ENCODE measurements around the gene PPP1R3C. TPM values are rescaled to one million over a fixed set of nuclear protein-coding genes. Genes with fewer than 3 reads are reported as not detected.

Gene PPP1R3C
- total RNA-seq, 1 donor from 2014 or later: 37.9 TPM

GRCh38 chr10:91630625-91631024 is 2.2 kb downstream of the PPP1R3C start:
- DNase-seq (ENCODE audit: low spot score in 2 of 2) (no peak), FAIRE-seq (no peak)

GRCh38 chr10:91629715-91630549 is 2.9 kb downstream of the PPP1R3C start:
- FAIRE-seq (no peak), DNase-seq (ENCODE audit: low spot score in 2 of 2) (no peak)

DNA sequence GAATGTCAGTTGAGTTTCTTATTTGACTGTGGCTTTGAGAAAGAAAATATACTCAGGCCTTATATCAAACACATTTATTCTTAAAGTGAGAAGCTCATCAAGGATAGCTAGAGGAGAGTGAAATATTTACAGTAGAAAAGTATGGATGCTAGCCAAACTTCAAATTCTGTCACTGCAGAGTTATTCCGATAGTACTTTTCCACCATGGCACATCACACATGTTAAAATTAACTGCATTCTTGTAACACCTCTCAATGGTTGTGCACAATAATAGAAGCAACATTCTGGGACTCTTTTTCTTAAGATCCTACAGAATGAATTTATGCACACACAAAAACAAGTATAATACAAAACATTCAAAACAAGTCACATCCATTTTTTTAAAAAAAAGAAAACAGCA is 4.5 kb downstream of the PPP1R3C start:
- FAIRE-seq (no peak), DNase-seq (ENCODE audit: low spot score in 2 of 2) (no peak)

- no peak for DNase-seq (ENCODE audit: low spot score in 2 of 2)
- FAIRE-seq: no peak
These were observed 5.3 kb downstream of the PPP1R3C start for GRCh38 chr10:91627344-91628102.

GRCh38 chr10:91626936-91627335 is 5.9 kb downstream of the PPP1R3C start:
- FAIRE-seq: no peak
- no peak for DNase-seq (ENCODE audit: low spot score in 2 of 2)

DNA sequence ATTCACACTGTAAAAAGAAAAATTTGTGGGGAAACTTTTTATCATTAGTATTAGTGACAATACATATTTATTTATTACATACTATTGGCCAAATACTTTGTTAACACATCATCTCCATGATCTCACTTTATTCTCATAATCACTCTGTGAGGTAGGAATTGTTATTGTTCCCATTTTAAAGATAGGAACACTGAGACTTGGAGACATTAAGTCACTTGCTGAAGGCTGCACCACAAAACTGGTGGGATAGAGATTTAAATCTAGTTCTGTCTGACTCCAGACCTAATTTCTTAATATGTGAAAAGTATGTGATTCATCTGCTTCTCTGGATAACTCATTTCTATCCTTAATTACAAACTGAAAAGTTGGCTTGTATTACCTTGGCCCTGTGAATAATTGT is 8.2 kb downstream of the PPP1R3C start:
- FAIRE-seq: no peak
- DNase-seq (ENCODE audit: low spot score in 2 of 2): no peak

- no peak for DNase-seq (ENCODE audit: low spot score in 2 of 2)
These were observed 10.3 kb downstream of the PPP1R3C start for GRCh38 chr10:91622601-91623000.

GRCh38 chr10:91621483-91622113 is 11.3 kb downstream of the PPP1R3C start:
- no peak for FAIRE-seq
- DNase-seq (ENCODE audit: low spot score in 2 of 2): no peak

More at GRCh38 chr10:91622601-91623000, 10.3 kb downstream of the PPP1R3C start:
- FAIRE-seq: no peak

- FAIRE-seq (no peak), DNase-seq (ENCODE audit: low spot score in 2 of 2) (no peak)
These were observed 15.7 kb downstream of the PPP1R3C start for GRCh38 chr10:91617072-91617609.

GRCh38 chr10:91616137-91616536 is 16.7 kb downstream of the PPP1R3C start:
- FAIRE-seq (no peak), DNase-seq (ENCODE audit: low spot score in 2 of 2) (no peak)

GRCh38 chr10:91614225-91614624 is 18.6 kb downstream of the PPP1R3C start:
- no peak for FAIRE-seq
- no peak for DNase-seq (ENCODE audit: low spot score in 2 of 2)

GRCh38 chr10:91613411-91614187 is 19.3 kb downstream of the PPP1R3C start:
- FAIRE-seq (no peak), DNase-seq (ENCODE audit: low spot score in 2 of 2) (no peak)

GRCh38 chr10:91610919-91611318 is 22.0 kb downstream of the PPP1R3C start:
- no peak for FAIRE-seq
- no peak for DNase-seq (ENCODE audit: low spot score in 2 of 2)

DNA sequence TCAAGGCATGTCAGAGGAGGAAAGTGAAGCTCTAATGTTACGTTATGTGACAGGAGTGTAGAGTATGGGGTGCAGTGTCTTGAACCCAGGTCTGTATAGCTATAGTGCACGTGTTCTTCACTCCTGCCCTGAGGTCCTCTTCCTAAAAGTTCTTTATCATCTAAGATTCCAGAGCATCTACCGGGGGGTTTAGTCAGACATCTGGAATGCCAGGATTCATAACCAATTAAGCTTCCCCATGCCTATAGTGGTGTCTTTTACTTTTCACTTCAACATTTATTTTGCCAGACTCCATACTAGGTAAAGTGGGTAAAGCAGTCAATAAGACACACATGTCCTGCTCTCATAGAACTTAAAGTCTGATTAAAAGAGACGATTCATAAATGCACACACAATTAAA is 22.4 kb downstream of the PPP1R3C start:
- FAIRE-seq: no peak

DNA sequence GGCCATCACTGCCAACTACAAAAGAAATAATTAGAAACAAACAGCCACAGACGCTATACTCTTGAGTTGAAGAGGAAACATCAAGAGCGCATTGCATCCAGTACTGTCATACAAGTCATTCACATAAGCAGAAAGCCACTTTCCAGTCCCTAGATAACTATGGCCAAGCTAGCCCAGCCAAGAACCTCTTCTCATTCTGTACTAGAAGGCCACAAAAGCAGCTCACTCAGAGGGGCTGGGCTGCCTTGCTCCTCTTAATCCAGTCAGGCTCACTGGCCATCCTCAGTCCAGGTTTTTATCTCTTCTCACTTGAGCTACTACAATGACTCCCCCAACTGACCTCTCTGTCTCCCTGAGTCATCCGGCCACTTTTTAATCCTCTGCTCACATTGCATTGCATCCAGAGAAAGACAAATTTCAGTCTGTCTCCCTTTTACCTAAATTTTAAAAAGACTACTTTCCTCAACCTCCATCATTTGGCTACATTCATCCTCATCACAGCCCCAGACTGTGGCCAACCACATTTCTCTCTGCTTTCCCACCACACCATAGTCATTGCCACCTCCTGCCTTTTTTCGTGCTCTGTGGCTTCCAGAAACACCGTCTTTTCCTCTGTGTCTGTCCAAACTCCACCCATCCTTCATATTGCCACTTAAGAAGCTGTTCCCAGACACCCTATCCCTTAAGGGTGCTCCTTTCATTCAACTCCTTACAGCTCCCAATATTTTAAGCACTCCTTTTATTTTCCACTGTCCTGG is 25.0 kb downstream of the PPP1R3C start:
- DNase-seq (ENCODE audit: low spot score in 2 of 2) (no peak), FAIRE-seq (no peak)

More for the DNA sequence above, 22.4 kb downstream of the PPP1R3C start:
- no peak for DNase-seq (ENCODE audit: low spot score in 2 of 2)

DNA sequence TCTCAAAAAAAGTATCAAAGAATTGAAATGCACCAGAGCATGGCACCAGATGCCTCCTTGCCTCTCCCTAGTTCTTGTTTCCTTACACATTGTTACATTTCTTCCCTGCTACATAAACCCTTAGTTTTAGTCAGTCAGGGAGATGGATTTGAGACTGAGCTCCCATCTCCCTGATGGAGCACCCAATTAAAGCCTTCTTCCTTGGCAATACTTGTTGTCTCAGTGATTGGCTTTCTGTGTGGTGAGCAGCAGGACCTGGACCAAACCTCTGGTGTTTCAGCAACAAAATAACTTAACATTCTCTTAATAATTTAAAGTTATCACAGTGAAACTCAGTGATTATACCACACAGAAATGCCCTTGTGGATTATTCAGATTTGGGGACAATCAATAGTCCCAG is 26.9 kb downstream of the PPP1R3C start:
- DNase-seq (ENCODE audit: low spot score in 2 of 2): no peak

DNA sequence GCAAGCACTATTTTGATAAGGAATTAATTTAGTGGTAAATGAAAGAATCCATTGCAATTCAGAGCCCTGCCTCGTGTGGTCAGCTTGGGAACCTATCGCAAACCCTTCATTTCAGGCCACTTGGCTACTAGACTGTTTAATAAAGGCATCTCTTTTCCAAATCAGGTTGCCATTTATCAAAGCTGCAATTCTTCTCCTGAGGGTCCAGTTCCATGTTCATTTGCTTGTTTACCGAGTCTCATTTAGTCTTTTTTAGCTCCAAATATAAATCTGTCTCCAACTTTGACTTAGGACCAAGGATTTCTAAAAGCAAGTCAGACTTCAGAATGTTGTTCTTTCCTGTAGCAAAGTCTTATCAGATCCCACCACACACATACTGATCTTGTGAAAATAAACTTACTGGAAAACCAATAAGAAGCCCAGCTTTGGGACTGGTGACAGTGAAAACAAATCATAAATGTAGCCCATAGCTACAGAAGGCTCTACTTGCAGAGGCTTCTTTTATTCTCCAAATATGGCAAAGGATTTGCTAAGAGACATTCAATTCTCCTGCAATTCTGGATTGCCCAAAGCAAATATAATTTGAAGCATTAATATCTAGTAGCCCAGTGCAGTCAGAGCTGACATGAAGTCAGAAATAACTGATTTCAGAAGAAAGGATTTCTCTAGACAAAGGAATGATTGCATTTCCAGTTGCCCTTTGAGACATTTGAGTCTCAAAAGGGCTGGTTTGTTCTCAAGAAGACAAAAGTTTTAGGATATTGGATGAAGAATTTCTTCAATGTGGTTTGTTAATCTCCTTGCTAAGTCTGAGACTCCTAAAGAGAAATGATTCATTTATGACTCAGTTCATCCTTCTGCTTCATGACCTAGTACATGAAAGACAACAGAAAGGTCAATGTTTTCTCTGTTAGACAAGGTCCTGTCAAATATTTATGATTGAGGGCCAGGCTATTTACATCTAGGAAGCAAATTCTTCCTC is 28.0 kb downstream of the PPP1R3C start:
- DNase-seq (ENCODE audit: low spot score in 2 of 2): no peak
- FAIRE-seq: no peak

More for the DNA sequence above, 26.9 kb downstream of the PPP1R3C start:
- no peak for FAIRE-seq

- DNase-seq (ENCODE audit: low spot score in 2 of 2): no peak
- no peak for FAIRE-seq
These were observed 28.9 kb downstream of the PPP1R3C start for GRCh38 chr10:91603931-91604331.

Data from frontal cortex (tissue), 4 donors.